Esophagus muscularis mucosa (tissue), 3 donors: ENCODE measurements around the gene DDT.

Experiments used
- CTCF ChIP-seq, 3 experiments: fragments of 200-600 bp in 2 of 3; fragments of 450-650 bp in 1 of 3; sonication (generic) in 2 of 3; IDR thresholded peaks; one replicate each; pipeline ENCODE4 v1.5.1; 2017 to 2019; ENCODE audit warnings: antibody characterized with exemption in 3 of 3, mild to moderate bottlenecking in 2 of 3, moderate library complexity in 1 of 3
- POLR2A ChIP-seq: fragments of 450-650 bp; IDR thresholded peaks from one replicate; pipeline ENCODE4 v1.6.1; 2017; ENCODE audit warnings: antibody characterized with exemption, moderate library complexity, mild to moderate bottlenecking, low read depth
- POLR2AphosphoS5 ChIP-seq, 2 donors: sonication (generic); formaldehyde crosslinking; IDR thresholded peaks; one replicate each; pipeline ENCODE4 v1.6.1; 2017; ENCODE audit warnings: antibody characterized with exemption in 2 of 2

- TF ChIP-seq POLR2AphosphoS5 (IDR thresholded peaks at IDR 0.05) (no peak), CTCF (IDR thresholded peaks at IDR 0.05) (no peak), POLR2A (no peak)
These were observed 35.2 kb upstream of the DDT start for GRCh38 chr22:24009227-24010017.
